TTC549 (cell line): ENCODE results near the gene AUTS2.

Source experiments
- FAIRE-seq: peaks from 2 replicates; lab custom pipeline; 2012; peaks lifted over from hg19 to GRCh38; lab: Jason Lieb, UNC

AUTS2 gene

GRCh38 chr7:70040051-70040450 is 441.8 kb downstream of the AUTS2 start:
- FAIRE-seq: no peak

GRCh38 chr7:70040970-70041766 is 442.9 kb downstream of the AUTS2 start:
- FAIRE-seq: no peak

DNA sequence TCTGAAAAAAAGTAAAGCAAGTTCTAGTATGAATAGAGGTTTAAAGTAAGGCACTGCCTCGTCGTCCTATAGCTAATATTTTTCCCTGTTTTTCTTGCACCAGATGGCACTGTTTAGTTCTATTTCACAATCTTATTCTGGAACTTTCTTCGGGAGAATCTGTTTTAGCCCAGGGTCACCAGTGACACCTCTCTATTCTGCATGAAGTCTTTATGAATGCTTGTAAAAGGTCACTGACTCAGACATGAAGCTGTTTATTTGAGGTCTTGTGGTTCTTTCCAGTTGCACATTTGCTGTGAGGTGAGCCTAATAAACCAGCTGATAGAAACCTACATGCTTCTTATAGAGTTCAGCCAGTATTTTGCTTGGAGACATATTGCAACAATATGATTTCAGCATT is 444.3 kb downstream of the AUTS2 start:
- no peak for FAIRE-seq

DNA sequence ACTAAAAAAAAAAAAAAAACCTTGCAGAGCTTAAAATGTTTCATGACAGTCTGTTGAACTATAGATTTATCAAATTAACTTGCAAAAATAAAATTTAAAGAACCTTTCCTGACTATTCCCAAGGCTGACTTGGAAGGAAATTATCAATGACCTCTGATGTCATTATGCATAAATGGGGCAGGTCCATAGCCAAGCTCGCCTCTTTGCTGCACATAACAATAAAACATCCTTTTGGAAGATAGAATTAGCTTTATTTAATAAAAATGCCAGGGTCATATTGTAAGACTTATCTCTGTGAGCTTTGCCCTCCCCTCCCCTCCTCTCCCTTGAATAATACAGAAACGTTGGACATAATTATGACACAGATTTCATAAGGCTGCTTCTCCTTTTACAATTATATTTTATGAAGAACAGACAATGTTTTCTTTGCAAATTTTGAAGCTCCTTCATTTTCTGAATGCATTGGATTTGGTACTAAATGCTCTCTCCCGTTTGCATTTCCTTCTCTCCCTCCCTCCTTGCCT is 444.8 kb downstream of the AUTS2 start:
- FAIRE-seq: no peak

GRCh38 chr7:70044064-70044463 is 445.8 kb downstream of the AUTS2 start:
- FAIRE-seq: no peak

GRCh38 chr7:70044525-70044924 is 446.2 kb downstream of the AUTS2 start:
- FAIRE-seq: no peak

DNA sequence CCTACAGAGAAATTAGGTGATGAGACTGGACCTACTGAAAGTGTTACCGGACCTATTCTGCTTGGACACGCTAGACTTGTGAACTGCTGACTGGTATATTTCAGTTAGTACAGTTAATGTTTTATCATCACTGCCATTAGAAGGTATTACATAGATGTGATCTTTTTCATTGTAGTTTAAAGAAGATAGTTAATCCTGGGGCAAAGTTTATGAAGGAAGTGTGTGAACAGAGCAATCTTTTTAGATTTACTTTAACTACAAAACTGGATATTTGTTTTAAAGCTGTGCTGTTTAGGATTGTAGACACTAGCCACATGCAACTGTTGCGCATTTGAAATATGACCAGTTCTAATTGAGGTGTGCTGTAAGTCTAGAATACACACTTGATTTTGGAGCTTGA is 446.7 kb downstream of the AUTS2 start:
- no peak for FAIRE-seq

GRCh38 chr7:70047384-70047783 is 449.1 kb downstream of the AUTS2 start:
- no peak for FAIRE-seq

- no peak for FAIRE-seq
Measured at GRCh38 chr7:70047891-70048448, 449.7 kb downstream of the AUTS2 start.

DNA sequence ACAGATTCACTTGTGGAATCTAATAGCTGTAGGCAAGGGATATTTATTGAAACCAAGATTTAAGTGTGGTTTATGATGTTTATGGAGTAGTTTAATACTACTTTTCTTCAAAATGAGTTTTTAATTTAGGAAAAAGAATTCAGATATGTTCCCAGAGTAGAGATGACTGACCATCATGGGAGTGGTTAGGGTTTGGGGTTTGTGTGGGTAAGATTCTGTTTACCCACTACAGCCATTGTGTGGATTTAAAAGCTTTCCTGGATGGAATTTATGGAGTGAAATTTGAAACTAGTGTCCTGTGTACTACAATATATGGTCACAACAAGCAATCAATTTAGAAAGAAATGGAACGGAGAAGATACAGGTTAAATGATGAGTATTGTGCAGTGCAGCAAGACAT is 453.5 kb downstream of the AUTS2 start:
- FAIRE-seq: no peak

DNA sequence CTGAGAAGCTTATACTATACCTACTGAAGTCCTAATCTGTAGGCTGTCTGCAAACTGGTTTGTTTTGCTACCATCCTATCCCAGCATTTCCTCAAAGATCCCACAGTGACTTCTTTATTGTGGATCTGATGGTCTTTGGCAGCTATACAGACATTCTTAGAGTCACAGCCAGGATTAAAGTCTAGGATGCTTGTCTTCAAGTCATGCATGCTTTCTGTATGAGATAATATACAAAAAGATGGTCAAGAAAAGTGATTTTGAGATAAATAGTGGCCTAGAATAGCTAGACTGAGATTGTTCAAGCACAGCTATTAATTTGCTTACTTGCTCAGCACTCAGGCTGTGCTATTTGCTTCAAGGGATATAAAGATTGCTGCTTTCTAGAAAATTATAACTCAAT is 454.4 kb downstream of the AUTS2 start:
- FAIRE-seq: no peak

- no peak for FAIRE-seq
Measured at GRCh38 chr7:70053421-70053820, 455.1 kb downstream of the AUTS2 start.

DNA sequence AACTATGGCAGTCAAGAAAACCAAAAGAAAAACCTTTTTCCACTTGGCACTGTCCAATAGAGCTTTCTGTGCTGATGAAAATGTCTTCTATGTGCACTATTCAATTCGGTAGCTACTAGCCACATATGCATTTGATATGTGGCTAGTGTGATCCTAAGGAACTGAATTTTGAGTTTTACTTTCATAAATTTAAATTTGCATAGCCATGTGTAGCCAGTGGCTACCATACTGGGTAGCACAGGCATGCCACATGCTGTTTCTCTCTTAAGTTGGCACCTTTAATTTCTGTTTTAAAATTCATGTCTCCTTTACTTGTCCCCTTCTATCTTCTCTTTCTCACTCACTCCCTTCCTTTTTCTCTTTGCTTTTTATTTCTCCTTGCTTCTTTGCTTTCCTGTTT is 455.7 kb downstream of the AUTS2 start:
- no peak for FAIRE-seq

DNA sequence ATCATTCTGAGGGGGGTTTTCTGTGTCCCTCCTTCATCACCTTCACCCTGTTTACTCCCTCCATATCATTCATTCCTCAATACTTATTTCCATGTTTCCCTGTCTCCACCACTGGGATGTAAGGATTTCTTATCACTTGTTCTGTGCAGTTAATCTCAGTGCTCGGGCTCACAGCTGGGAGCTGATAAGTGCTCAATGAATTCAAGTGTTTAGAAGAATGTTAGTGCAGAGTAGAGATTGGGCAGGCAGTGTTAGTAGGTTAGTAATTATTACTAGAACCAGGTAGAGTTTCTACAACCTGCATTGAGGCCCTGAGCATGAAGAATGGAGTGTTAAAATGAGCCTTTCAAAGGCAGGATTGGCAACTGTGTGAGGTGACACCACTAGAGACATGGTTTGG is 458.1 kb downstream of the AUTS2 start:
- FAIRE-seq: no peak

DNA sequence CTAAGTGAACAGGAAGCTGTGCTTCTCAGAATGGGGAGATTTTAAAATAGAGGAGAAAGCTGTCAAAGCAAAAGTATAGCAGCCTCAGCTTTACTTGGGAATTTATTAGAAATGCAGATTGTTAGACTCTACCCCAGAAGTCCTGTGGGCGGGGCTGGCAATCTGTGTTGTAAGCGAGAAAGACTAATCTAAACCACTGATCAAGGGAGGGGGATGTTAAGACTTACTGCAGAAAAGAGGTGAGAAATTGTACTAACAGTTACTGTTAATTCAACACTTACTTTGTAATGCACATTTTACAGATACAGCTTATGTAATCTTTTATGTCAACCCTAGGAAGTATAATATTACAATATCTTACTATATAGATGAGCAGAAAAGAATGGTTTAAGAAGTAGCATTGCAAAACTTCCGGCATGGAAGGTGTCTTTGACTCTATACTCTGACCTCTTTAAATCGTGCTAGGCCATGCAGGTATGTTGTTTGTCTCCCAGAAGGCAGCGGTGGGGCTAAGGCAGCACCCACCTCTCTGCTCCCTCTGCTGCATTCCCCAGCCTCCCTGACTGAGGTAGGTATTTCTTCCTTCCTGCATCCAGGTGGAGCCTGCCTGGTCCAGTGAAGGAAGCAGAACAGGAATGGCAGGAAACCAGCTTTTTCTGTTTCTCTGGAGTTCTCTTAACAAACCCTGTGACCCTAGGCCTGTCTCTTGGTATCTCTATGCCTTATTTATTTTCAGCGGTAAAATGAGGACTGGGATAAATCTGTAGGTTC is 462.2 kb downstream of the AUTS2 start:
- no peak for FAIRE-seq

- no peak for FAIRE-seq
Measured at GRCh38 chr7:70063371-70063770, 465.1 kb downstream of the AUTS2 start.

- FAIRE-seq: no peak
Measured at GRCh38 chr7:70063927-70064326, 465.7 kb downstream of the AUTS2 start.

GRCh38 chr7:70066844-70067243 is 468.6 kb downstream of the AUTS2 start:
- no peak for FAIRE-seq

DNA sequence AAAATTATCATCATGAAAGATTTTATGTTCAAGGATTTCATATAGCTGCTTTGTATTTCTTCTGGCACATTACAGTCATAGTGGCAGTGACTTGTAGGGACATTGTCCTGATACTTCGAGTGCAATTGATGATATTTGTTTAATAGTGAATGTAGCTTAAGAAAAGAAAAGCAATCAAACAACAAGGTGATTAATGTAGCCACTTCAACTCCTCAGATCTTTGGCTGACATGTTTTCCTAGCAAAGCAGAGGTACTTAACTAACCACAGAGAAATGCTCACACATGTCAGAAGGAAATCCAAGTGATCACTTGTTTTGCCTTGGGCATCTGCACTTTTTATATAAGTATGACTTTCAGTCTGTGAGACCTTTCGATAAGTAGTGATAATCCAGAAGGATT is 470.3 kb downstream of the AUTS2 start:
- no peak for FAIRE-seq

GRCh38 chr7:70069977-70070376 is 471.7 kb downstream of the AUTS2 start:
- FAIRE-seq: no peak

GRCh38 chr7:70071766-70072165 is 473.5 kb downstream of the AUTS2 start:
- no peak for FAIRE-seq

- FAIRE-seq: no peak
Measured at GRCh38 chr7:70072220-70072619, 473.9 kb downstream of the AUTS2 start.

DNA sequence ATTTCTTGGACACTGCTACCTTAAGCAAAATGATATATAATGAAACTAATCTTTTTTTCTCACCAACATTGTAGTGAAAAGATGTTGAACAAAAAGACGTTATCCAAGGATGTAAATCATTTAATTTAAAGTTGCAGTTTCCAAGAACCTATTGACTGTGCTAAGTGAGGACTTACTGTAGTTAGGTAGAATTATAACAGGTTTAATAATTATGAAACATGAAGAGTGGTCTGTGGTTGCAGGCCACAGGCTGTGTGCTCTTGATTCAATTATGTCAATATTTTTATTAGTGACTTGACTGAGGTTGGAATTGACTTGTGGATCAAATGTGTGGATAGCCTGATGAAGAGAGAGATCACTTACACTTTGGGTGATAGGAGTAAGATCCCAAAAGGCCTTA is 478.1 kb downstream of the AUTS2 start:
- no peak for FAIRE-seq
